Psoas muscle (tissue), 8 donors: ENCODE results near the gene ENPP5. TPM values are rescaled to one million over a fixed set of nuclear protein-coding genes. Genes with fewer than 3 reads are reported as not detected.
A peak's percentile ranks its signal among the peaks of the same experiment; 100 is the strongest.

Experiments
- ATAC-seq, 4 donors: fragments of 200-7000 bp; cut with Tn5 transposase; one replicate each; pipeline ENCODE4 v1.9.1; 2020; ENCODE audit warnings: moderate library complexity in 3 of 4, mild to moderate bottlenecking in 2 of 4
- DNase-seq, 2 donors: peaks; one replicate each; pipeline ENCODE4 v3.0.0-alpha.2; 2020
- H3K27ac ChIP-seq: fragments of 200-600 bp; one replicate; pipeline ENCODE4 v1.8.0; 2022
- H3K27me3 ChIP-seq, 3 donors: fragments of 200-600 bp in 1 of 3; one replicate each; pipeline versions ENCODE4 v1.6.1 to v1.8.0; 2013 to 2022; ENCODE audit warnings: low read length in 2 of 3, mild to moderate bottlenecking in 2 of 3, moderate library complexity in 1 of 3; ENCODE audit not compliant: insufficient read depth in 3 of 3
- H3K36me3 ChIP-seq, 2 donors: fragments of 200-600 bp in 1 of 2; one replicate each; pipeline versions ENCODE4 v1.6.1 to v1.8.0; 2013 to 2022; ENCODE audit warnings: low read depth in 1 of 2, mild to moderate bottlenecking in 1 of 2, moderate library complexity in 1 of 2; ENCODE audit not compliant: insufficient read depth in 1 of 2
- H3K4me1 ChIP-seq: fragments of 200-600 bp; one replicate; pipeline ENCODE4 v1.8.0; 2022
- H3K4me3 ChIP-seq: fragments of 200-600 bp; one replicate; pipeline ENCODE4 v1.8.0; 2022; ENCODE audit warnings: mild to moderate bottlenecking
- H3K9me3 ChIP-seq: fragments of 200-600 bp; one replicate; pipeline ENCODE4 v1.8.0; 2022
- WGBS, 3 donors: extraction: QIAGEN DNeasy Blood & Tissue Kit; methylation state at CpG; one replicate each; pipeline versions ENCODE4 v1.1.6 to v1.1.7; 2013; 5-methylcytosine and 5-hydroxymethylcytosine counted together
- intact Hi-C, 2 donors: fragments of 100-400 bp; cut with DNase I; formaldehyde crosslinking; loops; one replicate each; pipeline versions ENCODE4 v1.11.0 to v1.14.2; 2022
- polyA plus RNA-seq, 3 donors: library from polyadenylated mRNA; stranded (reverse); fragments of 200-250 nt; gene quantifications; one replicate each; pipeline ENCODE4 v1.2.3, GENCODE V29; 2013
- total RNA-seq, 4 donors: library from RNA; stranded (reverse); fragmentation: NEBNext Ultra II Directional in 2 of 4; extraction: Animal tissue kit (Norgen Biotek cat#: 25700) in 2 of 4; gene quantifications; one replicate each; pipeline versions ENCODE4 v1.2.1 to v1.2.4, GENCODE V29; 2021 to 2023
- TF ChIP-seq, protein P1 (sequence below): fragments of 200-600 bp; IDR thresholded peaks from one replicate; pipeline ENCODE4 v1.8.0; 2022; ENCODE audit warnings: antibody characterized with exemption
- donor health status: healthy with polysubstance abuse.
- donor health status: DM: no; HTN: no; CAD: no; lungs with moderate emphysema.
- donor health status: Bipolar disorder and iron deficiency.
- donor health status: healthy.
- donor health status: DM: yes; HTN: yes; CAD: no.
- donor health status: DM: no; HTN: no; CAD: no.
- donor health status: DM: no; HTN: no; CAD: no.
- donor health status: DM: yes; HTN: yes; CAD: no.

Gene ENPP5
- total and polyA plus RNA-seq, 7 donors, result 1.8 to 26.8 (median 5.4) TPM

DNA sequence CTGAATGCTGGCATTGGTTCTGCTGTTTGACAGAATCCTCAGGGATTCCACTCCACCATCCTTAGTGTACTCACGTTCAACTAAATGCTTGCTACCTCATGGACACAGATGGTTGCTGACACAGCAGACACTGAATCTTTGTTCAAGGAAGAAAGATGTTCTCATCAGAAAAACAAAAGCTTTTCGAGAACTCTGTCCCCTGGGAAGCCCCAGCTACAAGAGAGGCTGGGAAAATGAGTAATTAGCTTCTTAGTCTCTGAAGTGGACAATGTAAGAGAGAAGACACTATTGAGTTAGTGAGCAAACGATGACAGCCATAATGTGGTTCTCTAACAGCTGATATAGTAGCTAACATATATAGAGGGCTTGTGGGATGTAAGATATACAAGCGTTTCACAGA is 30.9 kb upstream of the ENPP5 start:
- DNase-seq (no peak), ATAC-seq (no peak)
- no peaks in the 10 kb centered on the region for H3K9me3 ChIP-seq
- no peak overlapping the region for H3K27ac ChIP-seq
- H3K4me1 ChIP-seq, result peaks cover 7% of the 10 kb centered on the region
- H3K4me3 ChIP-seq, result no peak overlapping the region
- TF ChIP-seq, protein P1, sequence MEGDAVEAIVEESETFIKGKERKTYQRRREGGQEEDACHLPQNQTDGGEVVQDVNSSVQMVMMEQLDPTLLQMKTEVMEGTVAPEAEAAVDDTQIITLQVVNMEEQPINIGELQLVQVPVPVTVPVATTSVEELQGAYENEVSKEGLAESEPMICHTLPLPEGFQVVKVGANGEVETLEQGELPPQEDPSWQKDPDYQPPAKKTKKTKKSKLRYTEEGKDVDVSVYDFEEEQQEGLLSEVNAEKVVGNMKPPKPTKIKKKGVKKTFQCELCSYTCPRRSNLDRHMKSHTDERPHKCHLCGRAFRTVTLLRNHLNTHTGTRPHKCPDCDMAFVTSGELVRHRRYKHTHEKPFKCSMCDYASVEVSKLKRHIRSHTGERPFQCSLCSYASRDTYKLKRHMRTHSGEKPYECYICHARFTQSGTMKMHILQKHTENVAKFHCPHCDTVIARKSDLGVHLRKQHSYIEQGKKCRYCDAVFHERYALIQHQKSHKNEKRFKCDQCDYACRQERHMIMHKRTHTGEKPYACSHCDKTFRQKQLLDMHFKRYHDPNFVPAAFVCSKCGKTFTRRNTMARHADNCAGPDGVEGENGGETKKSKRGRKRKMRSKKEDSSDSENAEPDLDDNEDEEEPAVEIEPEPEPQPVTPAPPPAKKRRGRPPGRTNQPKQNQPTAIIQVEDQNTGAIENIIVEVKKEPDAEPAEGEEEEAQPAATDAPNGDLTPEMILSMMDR, result no peak
- intact Hi-C loops, result no loop called here
- WGBS, 3 donors, result 75 to 82% (median 80%) methylated on average over 4 of the region's 4 CpGs
- H3K36me3 ChIP-seq, result no peaks in the 10 kb centered on the region
- no peaks in the 10 kb centered on the region for H3K27me3 ChIP-seq

DNA sequence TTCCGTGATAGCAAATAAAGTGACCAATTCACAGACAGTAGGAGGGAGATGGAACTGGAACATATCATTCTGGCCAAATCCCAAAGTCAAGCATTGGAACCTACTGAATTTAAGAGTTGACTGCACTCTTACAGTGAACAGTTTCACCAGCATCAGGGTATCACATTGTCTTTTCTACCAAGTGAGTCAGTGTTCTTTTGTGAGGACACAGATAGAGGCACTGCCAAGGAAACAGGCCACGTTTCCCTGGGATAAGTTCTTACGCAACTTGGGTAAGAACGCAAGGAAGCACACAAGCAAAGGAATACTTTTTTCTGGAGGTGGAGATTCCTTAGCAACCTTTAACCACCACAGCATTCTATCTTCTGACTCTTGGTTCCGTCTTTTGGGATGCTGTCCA is 28.6 kb upstream of the ENPP5 start:
- intact Hi-C loops, result no loop called here
- Histone ChIP-seq H3K4me3 (no peak overlapping the region), H3K27me3 (no peaks in the 10 kb centered on the region), H3K9me3 (no peaks in the 10 kb centered on the region), H3K4me1 (peaks cover 7% of the 10 kb centered on the region), H3K36me3 (no peaks in the 10 kb centered on the region), H3K27ac (no peak overlapping the region)
- WGBS, 3 donors, result 66 to 90% (median 70%) methylated on average over 5 of the region's 5 CpGs
- TF ChIP-seq, protein P1, result no peak
- ATAC-seq (peak in 3 of 4 donors; percentile 61 to 80 (median 68)), DNase-seq (no peak)

DNA sequence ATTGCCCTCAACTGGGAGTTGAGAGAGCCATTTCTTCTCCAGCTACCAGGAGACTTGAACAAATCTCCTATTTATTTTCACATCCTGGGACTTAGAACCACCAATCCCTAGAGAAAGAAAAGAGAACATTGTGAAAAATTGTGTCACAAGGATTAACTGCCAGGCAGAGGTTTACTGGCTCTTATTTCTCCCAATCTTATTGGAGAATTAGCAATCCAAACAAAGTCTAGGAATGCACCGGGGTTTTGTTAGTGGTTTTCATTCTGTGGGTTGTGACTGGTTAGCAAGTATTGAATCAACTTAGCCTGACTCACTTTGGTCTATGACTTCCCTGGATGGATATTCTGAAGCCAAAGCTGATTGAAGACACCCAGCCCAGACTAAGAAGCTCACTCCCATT is 21.2 kb upstream of the ENPP5 start:
- Histone ChIP-seq H3K4me3 (no peak overlapping the region), H3K36me3 (no peaks in the 10 kb centered on the region), H3K27me3 (no peaks in the 10 kb centered on the region), H3K4me1 (peaks cover 8% of the 10 kb centered on the region), H3K27ac (no peak overlapping the region), H3K9me3 (no peaks in the 10 kb centered on the region)
- TF ChIP-seq, protein P1, result no peak
- DNase-seq (no peak), ATAC-seq (peak in 2 of 4 donors; percentile 20 to 25)
- whole genome bisulfite sequencing, 3 donors, result 57 to 77% (median 70%) methylated on average over 1 of the region's 1 CpG
- intact Hi-C loops, result no loop called here

DNA sequence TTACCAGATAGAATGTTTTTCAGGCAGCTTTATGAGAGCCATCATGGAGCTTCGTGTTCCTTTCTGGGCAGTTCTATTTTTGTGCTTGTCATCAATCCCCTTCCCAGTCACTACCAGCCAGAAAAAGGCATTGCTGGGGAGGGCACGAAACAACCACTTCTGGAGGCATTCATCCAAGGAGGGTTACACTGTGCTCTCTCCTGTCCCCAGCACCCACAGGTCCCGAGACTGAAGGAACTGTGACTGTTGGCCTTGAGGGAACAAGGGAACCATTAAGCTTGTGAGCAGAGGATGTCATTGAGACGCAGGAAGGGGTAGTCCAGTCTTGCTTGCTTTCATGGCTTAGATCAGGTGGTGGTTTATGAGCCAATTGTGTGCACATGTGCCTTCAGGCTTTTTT is 20.1 kb upstream of the ENPP5 start:
- Histone ChIP-seq H3K9me3 (no peaks in the 10 kb centered on the region), H3K4me3 (no peak overlapping the region), H3K4me1 (peaks cover 8% of the 10 kb centered on the region), H3K27ac (peak overlapping the region; percentile 14), H3K36me3 (no peaks in the 10 kb centered on the region), H3K27me3 (no peaks in the 10 kb centered on the region)
- intact Hi-C loops, result no loop called here
- TF ChIP-seq, protein P1, result no peak
- WGBS, 3 donors, result 29 to 59% (median 35%) methylated on average over 4 of the region's 4 CpGs
- no peak for DNase-seq
- ATAC-seq, result peak; percentile 39 to 87 (median 63)

DNA sequence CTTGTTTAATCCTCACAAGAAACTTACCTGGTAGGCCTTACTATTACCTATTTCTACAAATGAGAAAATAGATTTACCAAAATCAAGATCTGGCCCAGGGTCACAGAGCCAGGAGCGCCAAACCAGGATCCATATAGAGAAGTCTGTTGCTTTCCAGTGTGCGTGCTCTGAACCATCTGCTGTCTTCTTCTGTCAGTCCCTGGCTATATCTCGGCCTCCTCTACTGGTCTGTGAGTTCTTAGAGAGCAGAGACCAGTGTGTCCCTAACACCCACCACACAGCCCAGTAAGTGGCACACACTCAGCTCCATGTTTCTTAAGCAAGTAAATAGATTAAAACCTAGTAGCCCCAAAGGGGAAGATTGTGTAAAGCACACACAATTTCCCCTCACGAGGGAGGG is 18.9 kb upstream of the ENPP5 start:
- Histone ChIP-seq H3K4me3 (no peak overlapping the region), H3K27me3 (no peaks in the 10 kb centered on the region), H3K27ac (no peak overlapping the region), H3K4me1 (peaks cover 8% of the 10 kb centered on the region), H3K9me3 (no peaks in the 10 kb centered on the region), H3K36me3 (no peaks in the 10 kb centered on the region)
- TF ChIP-seq, protein P1, result no peak
- DNase-seq (no peak), ATAC-seq (no peak)
- WGBS, 3 donors, result 93 to 96% (median 96%) methylated on average over 4 of the region's 4 CpGs
- intact Hi-C loops, result no loop called here
